K562 (cell line): ENCODE results near the gene NIPBL. TPM values are rescaled to one million over a fixed set of nuclear protein-coding genes. Genes with fewer than 3 reads are reported as not detected.

Source experiments
- DPF2 ChIP-seq: fragments of 450-650 bp; IDR thresholded peaks from 2 replicates; pipeline ENCODE4 v1.6.1; 2016
- EP300 ChIP-seq: IDR thresholded peaks from 2 replicates; pipeline ENCODE4 v1.6.1; 2012; ENCODE audit warnings: low read length, improper control_type of control experiment
- HNRNPK ChIP-seq: fragments of 200-400 bp; formaldehyde crosslinking; IDR thresholded peaks from one replicate; pipeline ENCODE4 v1.6.1; 2018; ENCODE audit warnings: mild to moderate bottlenecking, low read depth, low read length; ENCODE audit not compliant: poor library complexity, severe bottlenecking
- NR2C1 ChIP-seq, 2 experiments: fragments of 450-650 bp; IDR thresholded peaks; 2 replicates each; pipeline ENCODE4 v1.6.1; 2017; ENCODE audit warnings: mild to moderate bottlenecking in 2 of 2, antibody characterized with exemption in 1 of 2, inconsistent platforms in 1 of 2, missing compliant biosample characterization in 1 of 2, missing genetic modification characterization in 1 of 2
- SIX5 ChIP-seq, 2 experiments: IDR thresholded peaks; 2 replicates each; pipeline ENCODE4 v1.6.1; 2011; ENCODE audit warnings: low read length in 2 of 2, borderline replicate concordance in 1 of 2, low read depth in 1 of 2, mild to moderate bottlenecking in 1 of 2, moderate library complexity in 1 of 2; ENCODE audit not compliant: insufficient read depth in 1 of 2
- ZFP91 ChIP-seq: sonication (generic); formaldehyde crosslinking; IDR thresholded peaks from 2 replicates; pipeline ENCODE4 v1.8.0; 2022; ENCODE audit warnings: mild to moderate bottlenecking, missing genetic modification reagents
- ZNF318 ChIP-seq, 2 experiments: fragments of 450-650 bp; IDR thresholded peaks; 2 replicates each; pipeline ENCODE4 v1.6.1; 2016; ENCODE audit warnings: mild to moderate bottlenecking in 2 of 2, borderline replicate concordance in 1 of 2, low read depth in 1 of 2, moderate library complexity in 1 of 2
- ZZZ3 ChIP-seq: fragments of 450-650 bp; IDR thresholded peaks from 2 replicates; pipeline ENCODE4 v1.6.1; 2016; ENCODE audit warnings: antibody characterized with exemption, mild to moderate bottlenecking, moderate library complexity
- polyA plus RNA-seq, 8 experiments: library from polyadenylated mRNA; depleted of rRNA in 4 of 8; stranded (reverse) in 5 of 8; unstranded in 3 of 8; fragments of >200 nt; fragmentation: Nextera tagmentation in 2 of 8; fragmentation: Illumina TruSeq in 1 of 8; extraction: Ambion mirVana in 2 of 8; extraction: Trizol in 1 of 8; gene quantifications; 2 replicates each; pipeline versions ENCODE4 v1.2.1 to v1.2.3, GENCODE V29; 2011 to 2014; ENCODE audit warnings: inconsistent platforms in 1 of 8, missing spikeins in 1 of 8
- total RNA-seq, 7 experiments: library from RNA; depleted of rRNA in 6 of 7; stranded (reverse); fragments of >200 nt in 6 of 7; fragmentation: Illumina TruSeq in 2 of 7; extraction: Trizol in 2 of 7; gene quantifications; 2 replicates each; pipeline versions ENCODE4 v1.2.1 to v1.2.3, GENCODE V29; 2011 to 2021; ENCODE audit warnings: low replicate concordance in 1 of 7
- TF ChIP-seq, protein P1 (sequence below), 2 experiments: IDR thresholded peaks in 1 of 2; conservative IDR thresholded peaks in 1 of 2; 2 replicates each; pipeline ENCODE4 v1.6.1; 2016; ENCODE audit warnings: low read depth in 2 of 2, mild to moderate bottlenecking in 1 of 2, missing compliant biosample characterization in 1 of 2, missing genetic modification characterization in 1 of 2, moderate library complexity in 1 of 2
- TF ChIP-seq, protein P2 (sequence below): sonication (generic); IDR thresholded peaks from 2 replicates; pipeline ENCODE4 v1.6.1; 2016
- TF ChIP-seq, protein P3 (sequence below): fragments of 450-650 bp; formaldehyde crosslinking; IDR thresholded peaks from 2 replicates; pipeline ENCODE4 v1.4.0; 2022; ENCODE audit warnings: mild to moderate bottlenecking, moderate library complexity

Gene NIPBL
- total and polyA plus RNA-seq, 9 of the 15 experiments (the other 6 are each of a cell fraction or from before 2014, with no cell fraction given) = 12.9 to 56.7 (median 38.9) TPM

GRCh38 chr5:36880761-36881160 is 4.2 kb downstream of the NIPBL start (continued):
- TF ChIP-seq, protein P1, sequence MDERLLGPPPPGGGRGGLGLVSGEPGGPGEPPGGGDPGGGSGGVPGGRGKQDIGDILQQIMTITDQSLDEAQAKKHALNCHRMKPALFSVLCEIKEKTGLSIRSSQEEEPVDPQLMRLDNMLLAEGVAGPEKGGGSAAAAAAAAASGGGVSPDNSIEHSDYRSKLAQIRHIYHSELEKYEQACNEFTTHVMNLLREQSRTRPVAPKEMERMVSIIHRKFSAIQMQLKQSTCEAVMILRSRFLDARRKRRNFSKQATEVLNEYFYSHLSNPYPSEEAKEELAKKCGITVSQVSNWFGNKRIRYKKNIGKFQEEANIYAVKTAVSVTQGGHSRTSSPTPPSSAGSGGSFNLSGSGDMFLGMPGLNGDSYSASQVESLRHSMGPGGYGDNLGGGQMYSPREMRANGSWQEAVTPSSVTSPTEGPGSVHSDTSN (CRISPR knock-in tag; IDR thresholded peaks at IDR 0.05; ENCODE audit: low read depth) = no peak
- TF ChIP-seq, protein P1 (tag; conservative IDR thresholded peaks at IDR 0.05; ENCODE audit: low read depth) = peak; percentile 87
- TF ChIP-seq, protein P2, sequence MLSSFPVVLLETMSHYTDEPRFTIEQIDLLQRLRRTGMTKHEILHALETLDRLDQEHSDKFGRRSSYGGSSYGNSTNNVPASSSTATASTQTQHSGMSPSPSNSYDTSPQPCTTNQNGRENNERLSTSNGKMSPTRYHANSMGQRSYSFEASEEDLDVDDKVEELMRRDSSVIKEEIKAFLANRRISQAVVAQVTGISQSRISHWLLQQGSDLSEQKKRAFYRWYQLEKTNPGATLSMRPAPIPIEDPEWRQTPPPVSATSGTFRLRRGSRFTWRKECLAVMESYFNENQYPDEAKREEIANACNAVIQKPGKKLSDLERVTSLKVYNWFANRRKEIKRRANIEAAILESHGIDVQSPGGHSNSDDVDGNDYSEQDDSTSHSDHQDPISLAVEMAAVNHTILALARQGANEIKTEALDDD = peak; percentile 49
- TF ChIP-seq ZNF318 (IDR thresholded peaks at IDR 0.05; ENCODE audit: borderline replicate concordance in 1 of 2, low read depth in 1 of 2) (0 out of 4 replicates have a peak, but pooled peaks of 1 of the 2 experiments have one; percentile 55), SIX5 (IDR thresholded peaks at IDR 0.05; ENCODE audit: borderline replicate concordance in 1 of 2, insufficient read depth in 1 of 2, low read depth in 1 of 2, low read length in 2 of 2) (no peak), HNRNPK (no peak), NR2C1 (IDR thresholded peaks at IDR 0.05) (peak; percentile 33; the same call in 1 of the 2 replicates), NR2C1 (tag; IDR thresholded peaks at IDR 0.05) (0 out of 2 replicates have a peak, but pooled peaks have one; percentile 33), ZZZ3 (no peak), EP300 (peak; percentile 68), ZFP91 (CRISPR knock-in tag) (no peak), DPF2 (0 out of 2 replicates have a peak, but pooled peaks have one; percentile 53)
- TF ChIP-seq, protein P3, sequence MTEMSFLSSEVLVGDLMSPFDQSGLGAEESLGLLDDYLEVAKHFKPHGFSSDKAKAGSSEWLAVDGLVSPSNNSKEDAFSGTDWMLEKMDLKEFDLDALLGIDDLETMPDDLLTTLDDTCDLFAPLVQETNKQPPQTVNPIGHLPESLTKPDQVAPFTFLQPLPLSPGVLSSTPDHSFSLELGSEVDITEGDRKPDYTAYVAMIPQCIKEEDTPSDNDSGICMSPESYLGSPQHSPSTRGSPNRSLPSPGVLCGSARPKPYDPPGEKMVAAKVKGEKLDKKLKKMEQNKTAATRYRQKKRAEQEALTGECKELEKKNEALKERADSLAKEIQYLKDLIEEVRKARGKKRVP (CRISPR knock-in tag) = 0 out of 2 replicates have a peak, but pooled peaks have one; percentile 66
